Endothelial cell of umbilical vein (primary cell): Measurements from ENCODE around the gene SLC24A3. TPM values are rescaled to one million over a fixed set of nuclear protein-coding genes. Genes with fewer than 3 reads are reported as not detected.

Source experiments
- BruUV-seq: library from RNA; stranded (reverse); fragments of 400-500 nt; replicated peaks from 2 replicates; lab custom pipeline; 2021; lab: Mats Ljungman, UMichigan
- CTCF ChIA-PET: fragments of 300-600, 350-600 bp; sonication (Branson Sonifier 250); formaldehyde crosslinking; loops from one replicate; lab custom pipeline; 2021; ENCODE audit warnings: antibody characterized with exemption, inconsistent platforms; lab: Charles Lee
- POLR2A ChIA-PET: fragments of 300-600, 350-600 bp; sonication (Branson Sonifier 250); formaldehyde crosslinking; loops from one replicate; lab custom pipeline; 2021; ENCODE audit warnings: antibody characterized with exemption, inconsistent platforms; lab: Charles Lee
- DNase-seq: peaks from one replicate; pipeline ENCODE4 v3.0.0-alpha.2; 2011; ENCODE audit warnings: low read depth, low spot score
- FAIRE-seq: peaks from 2 replicates; lab custom pipeline; 2011; peaks lifted over from hg19 to GRCh38; lab: Jason Lieb, UNC
- H2AFZ ChIP-seq: 2 replicates; pipeline ENCODE4 v1.6.0; 2012; ENCODE audit warnings: low read depth, low read length, control low read depth, inconsistent platforms
- H3K27ac ChIP-seq: 2 replicates; pipeline ENCODE4 v1.5.1; 2011; ENCODE audit warnings: low read depth, mild to moderate bottlenecking, control low read depth, low read length, moderate library complexity; ENCODE audit not compliant: insufficient read depth
- H3K27me3 ChIP-seq, 2 experiments: 2 replicates each; pipeline versions ENCODE4 v1.6.0 to v1.6.1; 2011; ENCODE audit warnings: low read length in 2 of 2, mixed read lengths in 1 of 2; ENCODE audit not compliant: control insufficient read depth in 2 of 2, insufficient read depth in 2 of 2
- H3K36me3 ChIP-seq, 2 experiments: 2 replicates in 1 of 2; 3 replicates in 1 of 2; pipeline ENCODE4 v1.5.1; 2011; ENCODE audit warnings: low read length in 2 of 2, mild to moderate bottlenecking in 1 of 2, moderate library complexity in 1 of 2; ENCODE audit not compliant: control insufficient read depth in 2 of 2, insufficient read depth in 2 of 2; ENCODE audit errors: extremely low read depth in 1 of 2
- H3K4me1 ChIP-seq: 3 replicates; pipeline ENCODE4 v1.5.1; 2011; ENCODE audit warnings: mild to moderate bottlenecking, low read length; ENCODE audit not compliant: control insufficient read depth, insufficient read depth; ENCODE audit errors: extremely low read depth
- H3K4me2 ChIP-seq: 2 replicates; pipeline ENCODE4 v1.6.1; 2011; ENCODE audit warnings: low read length, control low read depth, mixed read lengths; ENCODE audit not compliant: insufficient read depth
- H3K4me3 ChIP-seq, 3 experiments: fragments of 200-600 bp in 1 of 3; sonication (generic), shearing (Covaris generic) in 1 of 3; replicated peaks in 1 of 3; 2 replicates each; pipeline ENCODE4 v1.5.1; 2011 to 2016; ENCODE audit warnings: control low read depth in 3 of 3, low read length in 3 of 3, mild to moderate bottlenecking in 2 of 3, inconsistent platforms in 1 of 3, low read depth in 1 of 3, moderate library complexity in 1 of 3; ENCODE audit not compliant: insufficient read depth in 1 of 3
- H3K79me2 ChIP-seq: 2 replicates; pipeline ENCODE4 v1.6.0; 2012; ENCODE audit warnings: low read length, inconsistent platforms; ENCODE audit not compliant: control insufficient read depth, insufficient read depth
- H3K9ac ChIP-seq: replicated peaks from 2 replicates; pipeline ENCODE3; 2011; ENCODE audit warnings: low read length, control low read depth; ENCODE audit not compliant: insufficient read depth; ENCODE audit errors: extremely low read depth
- H3K9me1 ChIP-seq: replicated peaks from 3 replicates; pipeline ENCODE4 v1.6.0; 2011; ENCODE audit warnings: mild to moderate bottlenecking, low read length; ENCODE audit not compliant: control insufficient read depth, insufficient read depth; ENCODE audit errors: extremely low read depth
- H3K9me3 ChIP-seq: replicated peaks from 2 replicates; pipeline ENCODE4 v1.5.1; 2012; ENCODE audit warnings: low read length, inconsistent platforms; ENCODE audit not compliant: control insufficient read depth, insufficient read depth
- H4K20me1 ChIP-seq: replicated peaks from 2 replicates; pipeline ENCODE3; 2011; ENCODE audit warnings: mild to moderate bottlenecking, low read length; ENCODE audit not compliant: control insufficient read depth, insufficient read depth; ENCODE audit errors: extremely low read depth
- EZH2 ChIP-seq: IDR thresholded peaks from 2 replicates; pipeline ENCODE4 v1.6.1; 2012; ENCODE audit warnings: borderline replicate concordance, low read depth, mild to moderate bottlenecking, moderate library complexity, low read length, inconsistent platforms; ENCODE audit not compliant: severe bottlenecking
- FOS ChIP-seq: IDR thresholded peaks from 2 replicates; pipeline ENCODE4 v1.6.1; 2011; ENCODE audit warnings: mild to moderate bottlenecking, low read length, moderate library complexity, borderline replicate concordance; ENCODE audit not compliant: insufficient read depth
- GATA2 ChIP-seq: IDR thresholded peaks from 2 replicates; pipeline ENCODE4 v1.7.0; 2011; ENCODE audit warnings: low read depth, mild to moderate bottlenecking, moderate library complexity, mixed read lengths, low read length; ENCODE audit not compliant: insufficient read length, insufficient read depth
- JUN ChIP-seq: IDR thresholded peaks from 2 replicates; pipeline ENCODE4 v1.6.1; 2011; ENCODE audit warnings: borderline replicate concordance, low read depth; ENCODE audit not compliant: insufficient read length, insufficient read depth
- MYC ChIP-seq: IDR thresholded peaks from one replicate; pipeline ENCODE4 v1.6.1; 2011; ENCODE audit warnings: mild to moderate bottlenecking, low read depth, low read length
- POLR2A ChIP-seq: IDR thresholded peaks from 2 replicates; pipeline ENCODE4 v1.6.1; 2012; ENCODE audit warnings: low read depth, mild to moderate bottlenecking, control low read depth, low read length
- POLR2AphosphoS5 ChIP-seq: IDR thresholded peaks from 2 replicates; pipeline ENCODE4 v1.6.1; 2012; ENCODE audit warnings: low read depth, mild to moderate bottlenecking, control low read depth, low read length, moderate library complexity; ENCODE audit not compliant: insufficient read depth
- dilution Hi-C: fragments of 300-500 bp; cut with MboI; formaldehyde crosslinking; loops from one replicate; pipeline ENCODE4 v1.15.0; 2019; ENCODE audit warnings: low sequenced_read_pairs; ENCODE audit not compliant: extremely low pct_ligation_motif_present
- intact Hi-C: fragments of 100-400 bp; cut with micrococcal nuclease; formaldehyde crosslinking; loops from one replicate; pipeline ENCODE4 v1.10.0; 2022
- polyA plus RNA-seq, 4 experiments: library from polyadenylated mRNA; depleted of rRNA in 3 of 4; stranded (reverse) in 3 of 4; unstranded in 1 of 4; fragments of >200 nt; gene quantifications; 2 replicates each; pipeline versions ENCODE4 v1.2.1 to v1.2.3, GENCODE V29; 2011 to 2012; ENCODE audit warnings: missing spikeins in 1 of 4
- total RNA-seq: library from RNA; stranded (reverse); gene quantifications from 2 replicates; pipeline ENCODE4 v1.2.3, GENCODE V29; 2021
- TF ChIP-seq, protein P1 (sequence below), 2 donors: IDR thresholded peaks; 1 replicate in 1 of 2; 2 replicates in 1 of 2; pipeline ENCODE4 v1.5.1; 2011; ENCODE audit warnings: low read length in 2 of 2, mild to moderate bottlenecking in 2 of 2, moderate library complexity in 2 of 2, control low read depth in 1 of 2, inconsistent platforms in 1 of 2, low read depth in 1 of 2; ENCODE audit not compliant: insufficient read depth in 1 of 2; ENCODE audit errors: extremely low read depth in 1 of 2
- TF ChIP-seq, protein P2 (sequence below): IDR thresholded peaks from 2 replicates; pipeline ENCODE4 v1.6.1; 2011; ENCODE audit not compliant: insufficient read depth, insufficient read length

Gene SLC24A3
- total and polyA plus RNA-seq, 2 donors (not counting 3 experiments of a cell fraction or from before 2014, with no cell fraction given), result not detected

DNA sequence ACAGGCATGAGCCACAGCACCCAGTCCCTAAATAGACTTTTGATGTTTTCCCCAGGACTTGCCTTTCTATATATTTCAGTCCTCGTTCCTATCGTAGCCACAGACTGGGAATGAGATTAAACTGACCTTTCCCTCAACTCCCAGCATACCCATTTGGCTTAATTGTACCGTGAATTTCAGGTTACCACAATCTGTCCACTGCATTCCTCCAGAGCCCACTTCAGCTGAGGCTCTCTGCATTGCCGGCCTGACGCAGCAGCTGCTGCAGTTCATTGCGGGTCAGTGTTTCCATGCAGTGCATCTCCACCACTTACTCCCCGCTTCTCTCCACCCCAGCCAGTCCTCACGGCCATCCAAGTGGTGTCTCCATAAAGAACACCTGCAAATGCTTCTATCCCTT, 442.5 kb downstream of the SLC24A3 start:
- intact Hi-C loops, result no loop called here
- Histone ChIP-seq H3K9ac (no peak overlapping the region), H2AFZ (no peak overlapping the region), H3K36me3 (no peaks in the 10 kb centered on the region), H4K20me1 (no peaks in the 10 kb centered on the region), H3K27ac (no peak overlapping the region), H3K79me2 (no peaks in the 10 kb centered on the region), H3K9me3 (no peaks in the 10 kb centered on the region), H3K4me2 (no peak overlapping the region), H3K9me1 (no peaks in the 10 kb centered on the region), H3K27me3 (peaks cover 2 to 6% of the 10 kb centered on the region in 2 experiments), H3K4me3 (no peak overlapping the region), H3K4me1 (peaks cover 6% of the 10 kb centered on the region)
- FAIRE-seq (no peak), DNase-seq (no peak)
- POLR2A ChIA-PET, result no interaction called here
- no TSS peak for BruUV-seq
- TF ChIP-seq GATA2, result no peak
- TF ChIP-seq EZH2, result no peak
- TF ChIP-seq, protein P1, sequence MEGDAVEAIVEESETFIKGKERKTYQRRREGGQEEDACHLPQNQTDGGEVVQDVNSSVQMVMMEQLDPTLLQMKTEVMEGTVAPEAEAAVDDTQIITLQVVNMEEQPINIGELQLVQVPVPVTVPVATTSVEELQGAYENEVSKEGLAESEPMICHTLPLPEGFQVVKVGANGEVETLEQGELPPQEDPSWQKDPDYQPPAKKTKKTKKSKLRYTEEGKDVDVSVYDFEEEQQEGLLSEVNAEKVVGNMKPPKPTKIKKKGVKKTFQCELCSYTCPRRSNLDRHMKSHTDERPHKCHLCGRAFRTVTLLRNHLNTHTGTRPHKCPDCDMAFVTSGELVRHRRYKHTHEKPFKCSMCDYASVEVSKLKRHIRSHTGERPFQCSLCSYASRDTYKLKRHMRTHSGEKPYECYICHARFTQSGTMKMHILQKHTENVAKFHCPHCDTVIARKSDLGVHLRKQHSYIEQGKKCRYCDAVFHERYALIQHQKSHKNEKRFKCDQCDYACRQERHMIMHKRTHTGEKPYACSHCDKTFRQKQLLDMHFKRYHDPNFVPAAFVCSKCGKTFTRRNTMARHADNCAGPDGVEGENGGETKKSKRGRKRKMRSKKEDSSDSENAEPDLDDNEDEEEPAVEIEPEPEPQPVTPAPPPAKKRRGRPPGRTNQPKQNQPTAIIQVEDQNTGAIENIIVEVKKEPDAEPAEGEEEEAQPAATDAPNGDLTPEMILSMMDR (IDR thresholded peaks at IDR 0.05; ENCODE audit: extremely low read depth in 1 of 2, insufficient read depth in 1 of 2, low read depth in 1 of 2, low read length in 2 of 2), result no peak
- TF ChIP-seq, protein P2, sequence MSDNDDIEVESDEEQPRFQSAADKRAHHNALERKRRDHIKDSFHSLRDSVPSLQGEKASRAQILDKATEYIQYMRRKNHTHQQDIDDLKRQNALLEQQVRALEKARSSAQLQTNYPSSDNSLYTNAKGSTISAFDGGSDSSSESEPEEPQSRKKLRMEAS, result no peak
- no peak for TF ChIP-seq FOS
- dilution Hi-C loops, result no loop called here
- CTCF ChIA-PET, result no interaction called here

DNA sequence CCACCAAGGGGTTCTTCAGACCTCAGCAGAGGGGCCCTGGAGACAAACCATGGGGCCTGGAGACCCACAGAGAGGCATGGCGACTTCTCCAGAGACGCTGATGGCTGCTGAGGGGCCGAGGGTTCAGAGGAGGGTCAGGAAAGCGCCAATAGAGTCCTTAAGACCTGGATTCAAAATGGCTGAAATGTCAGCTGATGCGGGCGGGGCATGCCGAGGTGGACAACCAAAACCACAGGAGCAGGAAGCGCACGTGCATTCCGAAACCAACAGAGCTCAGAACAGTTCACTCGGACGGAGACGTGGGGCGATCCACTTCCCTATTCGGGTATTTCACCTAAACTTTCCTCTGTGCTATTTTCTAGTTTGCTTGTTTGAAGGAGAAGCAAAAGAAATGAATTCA, 445.7 kb downstream of the SLC24A3 start:
- FAIRE-seq, result no peak
- CTCF ChIA-PET, result interaction anchor here (10.0 kb wide), 1 partner anchor 29 kb away, joined by 202 read pairs; no protein-coding TSS in a partner anchor

More for the DNA sequence above, 445.7 kb downstream of the SLC24A3 start:
- Histone ChIP-seq H3K4me2 (no peak overlapping the region), H4K20me1 (no peaks in the 10 kb centered on the region), H2AFZ (no peak overlapping the region), H3K9me1 (no peaks in the 10 kb centered on the region), H3K4me3 (no peak overlapping the region), H3K79me2 (no peaks in the 10 kb centered on the region), H3K9ac (no peak overlapping the region), H3K9me3 (no peaks in the 10 kb centered on the region), H3K4me1 (no peaks in the 10 kb centered on the region), H3K27ac (no peak overlapping the region), H3K36me3 (no peaks in the 10 kb centered on the region), H3K27me3 (peaks cover 8 to 21% of the 10 kb centered on the region in 2 experiments)
- POLR2A ChIA-PET, result no interaction called here
- TF ChIP-seq FOS (no peak), JUN (no peak), MYC (no peak), POLR2AphosphoS5 (no peak), GATA2 (no peak), POLR2A (no peak), EZH2 (no peak)
- TF ChIP-seq, protein P1 (IDR thresholded peaks at IDR 0.05; ENCODE audit: extremely low read depth in 1 of 2, insufficient read depth in 1 of 2, low read depth in 1 of 2, low read length in 2 of 2), result no peak
- TF ChIP-seq, protein P2, result no peak
- no peak for DNase-seq
- intact Hi-C loops, result no loop called here
- dilution Hi-C loops, result no loop called here
- BruUV-seq, result no TSS peak
